ENCODE measurements around the gene MTCL1. TPM values are rescaled to one million over a fixed set of nuclear protein-coding genes. Genes with fewer than 3 reads are reported as not detected.

The MTCL1 gene
- total RNA-seq, 1 donor from 2014 or later, result 10.0 TPM

GRCh38 chr18:8688816-8689215 lies 16.5 kb upstream of the MTCL1 start:
- no peak for TF ChIP-seq CTCF (IDR thresholded peaks at IDR 0.05; ENCODE audit: insufficient read depth, low read length, severe bottlenecking)
- Histone ChIP-seq H3K27me3 (ENCODE audit: control insufficient read depth, insufficient read depth, low read length) (no peaks in the 10 kb centered on the region), H3K4me3 (ENCODE audit: low read depth, low read length) (no peak overlapping the region), H3K36me3 (ENCODE audit: control insufficient read depth, insufficient read depth, low read length) (no peaks in the 10 kb centered on the region)
- no peak for DNase-seq (ENCODE audit: low read depth)
- FAIRE-seq, result no peak

GRCh38 chr18:8689517-8689916 lies 15.8 kb upstream of the MTCL1 start:
- Histone ChIP-seq H3K36me3 (ENCODE audit: control insufficient read depth, insufficient read depth, low read length) (no peaks in the 10 kb centered on the region), H3K4me3 (ENCODE audit: low read depth, low read length) (no peak overlapping the region), H3K27me3 (ENCODE audit: control insufficient read depth, insufficient read depth, low read length) (no peaks in the 10 kb centered on the region)
- DNase-seq (ENCODE audit: low read depth) (no peak), FAIRE-seq (peak; percentile 75)
- no peak for TF ChIP-seq CTCF (IDR thresholded peaks at IDR 0.05; ENCODE audit: insufficient read depth, low read length, severe bottlenecking)

- DNase-seq (ENCODE audit: low read depth), result no peak
- Histone ChIP-seq H3K36me3 (ENCODE audit: control insufficient read depth, insufficient read depth, low read length) (no peaks in the 10 kb centered on the region), H3K4me3 (ENCODE audit: low read depth, low read length) (no peak overlapping the region), H3K27me3 (ENCODE audit: control insufficient read depth, insufficient read depth, low read length) (no peaks in the 10 kb centered on the region)
- FAIRE-seq, result no peak
- no peak for TF ChIP-seq CTCF (IDR thresholded peaks at IDR 0.05; ENCODE audit: insufficient read depth, low read length, severe bottlenecking)
Measured at GRCh38 chr18:8694891-8695290, 10.5 kb upstream of the MTCL1 start.

GRCh38 chr18:8695932-8696517 lies 9.3 kb upstream of the MTCL1 start:
- no peak for FAIRE-seq

GRCh38 chr18:8696749-8697211 lies 8.6 kb upstream of the MTCL1 start:
- Histone ChIP-seq H3K36me3 (ENCODE audit: control insufficient read depth, insufficient read depth, low read length) (no peaks in the 10 kb centered on the region), H3K4me3 (ENCODE audit: low read depth, low read length) (no peak overlapping the region), H3K27me3 (ENCODE audit: control insufficient read depth, insufficient read depth, low read length) (no peaks in the 10 kb centered on the region)
- FAIRE-seq, result no peak
- DNase-seq (ENCODE audit: low read depth), result peak; percentile 42
- TF ChIP-seq CTCF (IDR thresholded peaks at IDR 0.05; ENCODE audit: insufficient read depth, low read length, severe bottlenecking), result peak; percentile 75

More at GRCh38 chr18:8695932-8696517, 9.3 kb upstream of the MTCL1 start:
- no peak for DNase-seq (ENCODE audit: low read depth)
- Histone ChIP-seq H3K4me3 (ENCODE audit: low read depth, low read length) (no peak overlapping the region), H3K27me3 (ENCODE audit: control insufficient read depth, insufficient read depth, low read length) (no peaks in the 10 kb centered on the region), H3K36me3 (ENCODE audit: control insufficient read depth, insufficient read depth, low read length) (no peaks in the 10 kb centered on the region)
- no peak for TF ChIP-seq CTCF (IDR thresholded peaks at IDR 0.05; ENCODE audit: insufficient read depth, low read length, severe bottlenecking)

GRCh38 chr18:8699126-8699525 lies 6.2 kb upstream of the MTCL1 start:
- H3K27me3 ChIP-seq (ENCODE audit: control insufficient read depth, insufficient read depth, low read length), result no peaks in the 10 kb centered on the region

More at GRCh38 chr18:8699126-8699525, 6.2 kb upstream of the MTCL1 start:
- Histone ChIP-seq H3K4me3 (ENCODE audit: low read depth, low read length) (no peak overlapping the region), H3K36me3 (ENCODE audit: control insufficient read depth, insufficient read depth, low read length) (no peaks in the 10 kb centered on the region)
- no peak for DNase-seq (ENCODE audit: low read depth)
- no peak for FAIRE-seq
- TF ChIP-seq CTCF (IDR thresholded peaks at IDR 0.05; ENCODE audit: insufficient read depth, low read length, severe bottlenecking), result no peak

Data from bronchial epithelial cell (primary cell).